Thoracic aorta (tissue), 2 donors: ENCODE measurements around the gene FAM184A. TPM values are rescaled to one million over a fixed set of nuclear protein-coding genes. Genes with fewer than 3 reads are reported as not detected.

Experiments
- ATAC-seq: fragments of 150-250 bp; one replicate; pipeline ENCODE4 v1.8.0; 2017; ENCODE audit warnings: low read depth; ENCODE audit not compliant: insufficient number of reproducible peaks, low FRiP score
- DNase-seq: peaks from one replicate; pipeline ENCODE4 v3.0.0-alpha.2; 2020; ENCODE audit warnings: low spot score
- H3K27ac ChIP-seq, 2 donors: fragments of 200-600 bp; sonication (generic); 1 replicate in 1 of 2; 2 replicates in 1 of 2; pipeline ENCODE4 v1.5.1; 2016; ENCODE audit warnings: mild to moderate bottlenecking in 2 of 2, moderate library complexity in 2 of 2
- H3K27me3 ChIP-seq: fragments of 200-600 bp; sonication (generic); replicated peaks from 2 replicates; pipeline ENCODE4 v1.6.0; 2016; ENCODE audit warnings: mild to moderate bottlenecking; ENCODE audit not compliant: insufficient read depth
- H3K36me3 ChIP-seq: fragments of 200-600 bp; sonication (generic); one replicate; pipeline ENCODE4 v1.5.1; 2016
- H3K4me1 ChIP-seq, 2 donors: fragments of 200-600 bp; sonication (generic); 1 replicate in 1 of 2; 2 replicates in 1 of 2; pipeline versions ENCODE4 v1.5.1 to v1.6.0; 2016; ENCODE audit warnings: low read depth in 2 of 2, mild to moderate bottlenecking in 1 of 2; ENCODE audit not compliant: control insufficient read depth in 1 of 2
- H3K4me3 ChIP-seq: fragments of 200-600 bp; sonication (generic); 2 replicates; pipeline ENCODE4 v1.5.1; 2016; ENCODE audit warnings: mild to moderate bottlenecking
- H3K9me3 ChIP-seq: fragments of 200-600 bp; sonication (generic); 2 replicates; pipeline ENCODE4 v1.5.1; 2016
- total RNA-seq, 2 donors: library from RNA; depleted of rRNA; stranded (reverse); fragments of >200 nt; gene quantifications; one replicate each; pipeline versions ENCODE4 v1.1.0 to v1.2.3, GENCODE V29; 2016
- TF ChIP-seq, protein P1 (sequence below): fragments of 200-600 bp; sonication (generic); IDR thresholded peaks from one replicate; pipeline ENCODE4 v1.5.1; 2019; ENCODE audit warnings: antibody characterized with exemption

Gene FAM184A
- total RNA-seq, 2 donors from 2014 or later, result 0.54 to 7.5 TPM

DNA sequence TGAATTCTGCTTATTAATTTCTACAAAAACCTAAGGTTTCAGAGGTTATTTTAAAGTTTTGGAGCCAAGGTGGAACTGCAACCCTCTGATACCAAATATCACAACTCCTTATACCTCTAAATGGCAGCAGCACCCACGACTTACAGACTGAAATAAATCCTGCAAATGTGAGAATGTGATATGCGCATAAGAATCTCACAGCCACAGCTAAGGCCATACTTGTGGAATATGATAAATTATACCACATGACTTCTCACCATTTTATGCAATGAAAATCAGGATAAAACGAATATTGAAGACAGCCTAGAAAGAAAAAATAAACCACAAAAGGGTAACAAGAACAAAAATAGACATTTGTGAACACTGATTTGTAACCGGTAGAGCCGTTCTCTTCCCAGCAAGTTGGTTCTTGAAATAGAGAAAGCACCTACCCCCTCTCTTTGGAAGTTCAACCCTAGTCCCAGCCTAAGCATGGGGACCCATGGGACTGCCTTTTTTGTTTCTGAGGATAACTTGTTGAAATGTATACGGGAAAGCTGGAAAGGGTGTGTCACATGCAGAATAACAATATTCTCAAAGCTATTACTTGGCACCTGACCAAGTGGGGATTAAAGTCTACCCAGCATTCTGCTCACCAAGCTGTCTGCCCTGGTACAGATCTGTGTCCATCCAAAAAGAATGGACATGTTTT lies 96.4 kb downstream of the FAM184A start:
- H3K36me3 ChIP-seq, result peaks cover 4% of the 10 kb centered on the region
- TF ChIP-seq, protein P1, sequence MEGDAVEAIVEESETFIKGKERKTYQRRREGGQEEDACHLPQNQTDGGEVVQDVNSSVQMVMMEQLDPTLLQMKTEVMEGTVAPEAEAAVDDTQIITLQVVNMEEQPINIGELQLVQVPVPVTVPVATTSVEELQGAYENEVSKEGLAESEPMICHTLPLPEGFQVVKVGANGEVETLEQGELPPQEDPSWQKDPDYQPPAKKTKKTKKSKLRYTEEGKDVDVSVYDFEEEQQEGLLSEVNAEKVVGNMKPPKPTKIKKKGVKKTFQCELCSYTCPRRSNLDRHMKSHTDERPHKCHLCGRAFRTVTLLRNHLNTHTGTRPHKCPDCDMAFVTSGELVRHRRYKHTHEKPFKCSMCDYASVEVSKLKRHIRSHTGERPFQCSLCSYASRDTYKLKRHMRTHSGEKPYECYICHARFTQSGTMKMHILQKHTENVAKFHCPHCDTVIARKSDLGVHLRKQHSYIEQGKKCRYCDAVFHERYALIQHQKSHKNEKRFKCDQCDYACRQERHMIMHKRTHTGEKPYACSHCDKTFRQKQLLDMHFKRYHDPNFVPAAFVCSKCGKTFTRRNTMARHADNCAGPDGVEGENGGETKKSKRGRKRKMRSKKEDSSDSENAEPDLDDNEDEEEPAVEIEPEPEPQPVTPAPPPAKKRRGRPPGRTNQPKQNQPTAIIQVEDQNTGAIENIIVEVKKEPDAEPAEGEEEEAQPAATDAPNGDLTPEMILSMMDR, result no peak
- H3K4me1 ChIP-seq, result no peaks in the 10 kb centered on the region
- H3K27me3 ChIP-seq, result no peaks in the 10 kb centered on the region
- ATAC-seq (no peak), DNase-seq (no peak)
- no peak overlapping the region for H3K27ac ChIP-seq
- H3K9me3 ChIP-seq, result no peaks in the 10 kb centered on the region
- H3K4me3 ChIP-seq, result no peak overlapping the region

DNA sequence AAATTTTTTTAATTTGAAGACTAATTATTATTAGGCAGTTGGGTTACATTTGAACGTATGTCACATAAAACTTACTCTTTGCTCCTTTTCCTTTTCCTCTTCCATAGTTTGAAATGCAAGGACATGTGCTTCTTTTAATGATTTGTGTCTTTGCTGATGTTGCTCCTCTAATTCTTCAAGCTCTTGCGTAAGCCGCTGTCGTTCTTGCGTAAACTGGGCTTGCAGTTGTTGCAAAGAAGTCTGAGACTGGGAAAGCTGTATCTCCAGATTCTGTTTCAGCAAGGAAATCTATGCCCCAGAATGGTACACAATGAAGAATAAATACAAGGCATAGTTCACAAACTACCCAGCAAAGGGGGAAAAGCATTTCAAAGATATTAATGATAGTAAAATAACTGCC lies 98.4 kb downstream of the FAM184A start:
- H3K27ac ChIP-seq, result no peak overlapping the region
- H3K36me3 ChIP-seq, result peaks cover 4% of the 10 kb centered on the region
- TF ChIP-seq, protein P1, result no peak
- H3K27me3 ChIP-seq, result no peaks in the 10 kb centered on the region
- ATAC-seq, result no peak
- H3K4me3 ChIP-seq, result no peak overlapping the region
- H3K4me1 ChIP-seq, result no peaks in the 10 kb centered on the region
- no peak for DNase-seq
- H3K9me3 ChIP-seq, result no peaks in the 10 kb centered on the region

DNA sequence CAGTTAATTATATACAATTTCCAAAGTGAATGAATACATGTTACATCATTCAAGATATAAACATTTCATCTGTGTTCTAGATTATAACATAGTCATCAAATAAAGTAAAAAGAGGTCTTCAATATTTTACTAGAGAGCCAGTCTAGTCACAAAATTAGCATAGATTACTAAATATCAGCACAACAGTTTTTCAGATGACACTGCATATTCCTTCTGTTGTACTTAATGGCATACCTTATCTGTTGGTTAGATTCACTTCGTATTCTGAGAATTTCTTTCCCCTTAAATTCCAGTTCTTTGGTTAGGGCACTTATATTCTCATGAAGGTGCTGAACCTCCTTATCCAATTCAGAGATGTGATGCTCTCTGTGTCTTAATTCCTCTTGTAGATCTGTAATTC lies 103.7 kb downstream of the FAM184A start:
- TF ChIP-seq, protein P1, result no peak
- no peaks in the 10 kb centered on the region for H3K4me1 ChIP-seq
- H3K4me3 ChIP-seq, result no peak overlapping the region
- H3K36me3 ChIP-seq, result peaks cover 4% of the 10 kb centered on the region
- no peak overlapping the region for H3K27ac ChIP-seq
- H3K9me3 ChIP-seq, result no peaks in the 10 kb centered on the region
- DNase-seq (no peak), ATAC-seq (no peak)
- H3K27me3 ChIP-seq, result no peaks in the 10 kb centered on the region

DNA sequence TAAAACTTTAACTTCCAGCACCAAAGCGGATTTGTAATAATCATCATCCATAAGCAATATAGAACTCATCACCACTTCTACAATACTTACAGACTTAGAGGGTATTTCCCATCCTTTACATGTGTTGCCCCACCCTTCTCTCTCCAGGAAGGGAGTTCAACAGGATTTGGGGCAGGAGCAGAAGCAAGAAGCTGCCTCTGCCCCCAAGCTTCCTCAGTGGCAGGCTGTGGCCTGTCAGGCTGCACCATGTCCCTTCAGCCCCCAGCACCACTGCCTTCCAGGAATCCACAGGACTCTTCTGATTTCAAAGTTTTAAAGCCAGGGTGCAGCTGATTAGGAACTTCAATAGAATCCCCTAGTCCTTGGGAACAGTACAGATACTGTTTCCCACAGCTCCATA lies 106.8 kb downstream of the FAM184A start:
- no peak overlapping the region for H3K27ac ChIP-seq
- TF ChIP-seq, protein P1, result no peak
- H3K36me3 ChIP-seq, result no peaks in the 10 kb centered on the region
- H3K4me3 ChIP-seq, result no peak overlapping the region
- no peaks in the 10 kb centered on the region for H3K4me1 ChIP-seq
- DNase-seq (no peak), ATAC-seq (no peak)
- H3K27me3 ChIP-seq, result no peaks in the 10 kb centered on the region
- H3K9me3 ChIP-seq, result no peaks in the 10 kb centered on the region

DNA sequence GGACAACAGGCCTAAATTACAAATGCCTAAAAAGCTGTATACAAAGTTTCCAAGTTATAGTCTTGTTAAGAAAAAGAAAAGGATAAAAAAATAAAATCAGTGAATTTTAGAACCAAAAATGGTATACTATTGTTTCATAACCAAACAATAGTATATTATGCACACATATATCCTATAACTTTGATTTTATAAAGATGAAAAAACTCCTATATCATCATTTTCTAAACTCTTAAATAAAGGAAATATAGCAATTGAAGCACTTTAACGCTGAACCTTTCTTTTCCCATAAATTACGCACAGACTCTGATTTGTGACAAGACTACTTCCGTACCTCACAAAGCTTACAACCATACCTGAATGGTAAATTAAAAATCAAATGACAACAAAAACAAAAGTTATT lies 107.6 kb downstream of the FAM184A start:
- H3K9me3 ChIP-seq, result no peaks in the 10 kb centered on the region
- H3K27ac ChIP-seq, result no peak overlapping the region
- H3K36me3 ChIP-seq, result no peaks in the 10 kb centered on the region
- TF ChIP-seq, protein P1, result no peak
- H3K27me3 ChIP-seq, result no peaks in the 10 kb centered on the region
- ATAC-seq, result no peak
- DNase-seq, result no peak
- no peak overlapping the region for H3K4me3 ChIP-seq
- H3K4me1 ChIP-seq, result no peaks in the 10 kb centered on the region
